ENCODE results near the gene CHN2. TPM values are rescaled to one million over a fixed set of nuclear protein-coding genes. Genes with fewer than 3 reads are reported as not detected.

CHN2 gene
- total RNA-seq, 1 donor from 2014 or later: 0.50 TPM

DNA sequence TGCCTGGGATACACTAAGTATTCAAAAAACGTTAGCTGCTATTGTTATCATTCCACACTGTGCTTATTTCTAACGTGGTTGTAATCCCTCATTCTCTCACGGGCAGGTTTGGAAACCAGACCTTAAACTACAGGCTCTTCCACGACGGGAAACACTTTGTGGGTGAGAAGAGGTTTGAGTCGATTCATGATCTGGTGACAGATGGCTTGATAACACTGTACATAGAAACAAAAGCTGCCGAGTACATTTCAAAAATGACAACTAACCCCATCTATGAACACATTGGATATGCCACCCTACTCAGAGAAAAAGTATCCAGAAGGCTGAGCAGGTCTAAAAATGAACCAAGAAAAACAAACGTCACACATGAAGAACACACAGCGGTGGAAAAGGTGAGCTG lies 205.9 kb downstream of the CHN2 start:
- Mint-ChIP-seq H3K9me3 (ENCODE audit: low read depth) (no peaks in the 10 kb centered on the region), H3K27ac (ENCODE audit: unreplicated experiment) (no peak overlapping the region), H3K27me3 (ENCODE audit: low read depth) (peaks cover 2% of the 10 kb centered on the region), H3K4me1 (ENCODE audit: low read depth) (no peaks in the 10 kb centered on the region), H3K36me3 (ENCODE audit: low read depth) (peaks cover 1% of the 10 kb centered on the region), H3K4me3 (ENCODE audit: unreplicated experiment) (no peak overlapping the region)
- no peak for DNase-seq (ENCODE audit: low spot score)
- TF ChIP-seq, protein P1, sequence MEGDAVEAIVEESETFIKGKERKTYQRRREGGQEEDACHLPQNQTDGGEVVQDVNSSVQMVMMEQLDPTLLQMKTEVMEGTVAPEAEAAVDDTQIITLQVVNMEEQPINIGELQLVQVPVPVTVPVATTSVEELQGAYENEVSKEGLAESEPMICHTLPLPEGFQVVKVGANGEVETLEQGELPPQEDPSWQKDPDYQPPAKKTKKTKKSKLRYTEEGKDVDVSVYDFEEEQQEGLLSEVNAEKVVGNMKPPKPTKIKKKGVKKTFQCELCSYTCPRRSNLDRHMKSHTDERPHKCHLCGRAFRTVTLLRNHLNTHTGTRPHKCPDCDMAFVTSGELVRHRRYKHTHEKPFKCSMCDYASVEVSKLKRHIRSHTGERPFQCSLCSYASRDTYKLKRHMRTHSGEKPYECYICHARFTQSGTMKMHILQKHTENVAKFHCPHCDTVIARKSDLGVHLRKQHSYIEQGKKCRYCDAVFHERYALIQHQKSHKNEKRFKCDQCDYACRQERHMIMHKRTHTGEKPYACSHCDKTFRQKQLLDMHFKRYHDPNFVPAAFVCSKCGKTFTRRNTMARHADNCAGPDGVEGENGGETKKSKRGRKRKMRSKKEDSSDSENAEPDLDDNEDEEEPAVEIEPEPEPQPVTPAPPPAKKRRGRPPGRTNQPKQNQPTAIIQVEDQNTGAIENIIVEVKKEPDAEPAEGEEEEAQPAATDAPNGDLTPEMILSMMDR (IDR thresholded peaks at IDR 0.05): no peak

DNA sequence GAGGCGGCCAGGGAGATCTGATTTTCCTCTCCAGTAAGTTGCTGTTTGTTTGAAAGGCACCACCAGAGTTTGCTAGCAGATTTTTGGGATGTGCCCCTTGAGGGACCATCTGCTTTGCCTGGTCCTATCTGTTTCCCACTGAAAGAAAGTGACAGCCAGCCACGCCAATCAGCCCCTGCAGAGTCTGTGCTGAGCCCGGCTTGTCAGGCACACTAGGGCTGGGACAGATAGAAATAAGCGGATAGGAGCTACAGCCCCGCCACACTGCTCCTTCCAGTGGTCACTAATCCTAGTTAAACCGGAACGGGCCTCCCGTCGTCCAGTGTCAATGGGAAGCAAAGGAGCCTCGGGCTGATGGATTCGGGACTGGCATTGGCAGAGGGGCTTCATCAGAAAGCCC lies 207.2 kb downstream of the CHN2 start:
- Mint-ChIP-seq H3K27me3 (ENCODE audit: low read depth) (peaks cover 5% of the 10 kb centered on the region), H3K36me3 (ENCODE audit: low read depth) (peaks cover 1% of the 10 kb centered on the region), H3K4me3 (ENCODE audit: unreplicated experiment) (no peak overlapping the region), H3K9me3 (ENCODE audit: low read depth) (no peaks in the 10 kb centered on the region), H3K4me1 (ENCODE audit: low read depth) (no peaks in the 10 kb centered on the region), H3K27ac (ENCODE audit: unreplicated experiment) (no peak overlapping the region)
- DNase-seq (ENCODE audit: low spot score): no peak
- TF ChIP-seq, protein P1 (IDR thresholded peaks at IDR 0.05): no peak

DNA sequence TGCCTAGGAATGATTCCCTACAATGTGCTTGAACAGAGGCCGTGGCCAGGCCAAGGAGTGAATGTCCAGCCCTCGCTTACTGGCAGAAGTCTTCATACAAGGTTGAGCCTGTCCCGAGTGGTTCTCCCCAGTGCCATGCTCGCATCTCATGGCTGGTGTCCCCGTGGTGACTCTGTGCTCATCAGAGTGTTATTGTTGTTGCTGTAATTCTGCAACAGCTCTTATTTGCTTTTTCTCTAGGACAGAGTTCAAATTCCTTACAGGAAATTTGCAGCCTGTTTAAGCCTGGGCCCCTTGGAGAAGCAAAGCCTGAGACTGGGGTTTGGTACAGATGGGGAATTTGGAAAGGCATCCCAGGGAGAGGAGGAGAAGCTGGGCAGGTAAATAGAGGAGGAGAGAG lies 211.3 kb downstream of the CHN2 start:
- TF ChIP-seq, protein P1 (IDR thresholded peaks at IDR 0.05): no peak
- H3K4me3 Mint-ChIP-seq (ENCODE audit: unreplicated experiment): no peak overlapping the region
- H3K27ac Mint-ChIP-seq (ENCODE audit: unreplicated experiment): no peak overlapping the region
- DNase-seq (ENCODE audit: low spot score): no peak
- no peaks in the 10 kb centered on the region for H3K4me1 Mint-ChIP-seq (ENCODE audit: low read depth)
- peaks cover 7% of the 10 kb centered on the region for H3K27me3 Mint-ChIP-seq (ENCODE audit: low read depth)
- no peaks in the 10 kb centered on the region for H3K36me3 Mint-ChIP-seq (ENCODE audit: low read depth)
- no peaks in the 10 kb centered on the region for H3K9me3 Mint-ChIP-seq (ENCODE audit: low read depth)

DNA sequence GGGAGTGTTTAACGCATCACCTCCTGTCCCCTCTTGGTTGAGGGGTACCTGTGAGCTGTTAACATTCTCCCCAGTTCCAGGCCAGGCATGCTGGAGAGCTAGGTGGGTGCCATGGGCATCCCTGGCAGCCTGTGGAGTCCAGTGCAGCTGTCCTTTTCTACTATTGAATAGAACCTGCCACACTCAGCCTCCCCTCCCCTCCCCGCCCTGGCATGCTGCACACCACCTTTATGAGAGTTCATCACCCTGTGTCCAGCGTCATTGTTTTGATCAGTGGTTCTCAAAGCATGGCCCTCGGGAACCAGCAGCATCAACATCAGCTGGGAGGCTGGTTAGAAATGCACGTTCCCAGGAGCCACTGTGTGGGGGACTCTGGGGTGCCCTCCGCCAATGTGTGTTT lies 211.8 kb downstream of the CHN2 start:
- no peak overlapping the region for H3K27ac Mint-ChIP-seq (ENCODE audit: unreplicated experiment)
- no peak for DNase-seq (ENCODE audit: low spot score)
- no peaks in the 10 kb centered on the region for H3K9me3 Mint-ChIP-seq (ENCODE audit: low read depth)
- peaks cover 7% of the 10 kb centered on the region for H3K27me3 Mint-ChIP-seq (ENCODE audit: low read depth)
- no peaks in the 10 kb centered on the region for H3K36me3 Mint-ChIP-seq (ENCODE audit: low read depth)
- no peaks in the 10 kb centered on the region for H3K4me1 Mint-ChIP-seq (ENCODE audit: low read depth)
- TF ChIP-seq, protein P1 (IDR thresholded peaks at IDR 0.05): no peak
- H3K4me3 Mint-ChIP-seq (ENCODE audit: unreplicated experiment): no peak overlapping the region

DNA sequence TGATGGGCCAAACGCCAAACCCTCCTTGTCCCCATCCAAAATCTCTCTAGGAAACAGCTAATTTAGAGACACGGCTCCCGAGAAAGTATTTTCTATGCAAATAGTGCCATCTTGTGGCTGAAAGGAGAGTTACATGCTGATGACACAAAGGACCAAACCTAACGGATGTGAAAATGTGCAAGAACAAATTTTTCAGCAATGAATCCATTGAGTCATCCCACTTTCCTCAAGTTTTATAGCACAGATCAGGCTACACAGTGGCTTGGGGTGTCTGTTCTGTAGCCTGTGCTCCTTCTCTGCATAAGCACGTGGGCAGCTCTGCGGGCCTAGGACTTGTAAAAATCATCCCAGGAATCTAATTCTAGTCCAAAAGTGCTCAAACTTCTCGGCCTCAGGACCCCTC lies 214.3 kb downstream of the CHN2 start:
- H3K27me3 Mint-ChIP-seq (ENCODE audit: low read depth): peaks cover 7% of the 10 kb centered on the region
- no peak overlapping the region for H3K4me3 Mint-ChIP-seq (ENCODE audit: unreplicated experiment)
- TF ChIP-seq, protein P1 (IDR thresholded peaks at IDR 0.05): peak; percentile 93
- H3K4me1 Mint-ChIP-seq (ENCODE audit: low read depth): peaks cover 2% of the 10 kb centered on the region
- no peaks in the 10 kb centered on the region for H3K36me3 Mint-ChIP-seq (ENCODE audit: low read depth)
- no peak overlapping the region for H3K27ac Mint-ChIP-seq (ENCODE audit: unreplicated experiment)
- DNase-seq (ENCODE audit: low spot score): no peak
- H3K9me3 Mint-ChIP-seq (ENCODE audit: low read depth): no peaks in the 10 kb centered on the region
